Prostate gland (tissue), 2 donors: ENCODE measurements around the gene EEF1AKMT3.

Experiments used
- CTCF ChIP-seq, 4 experiments: fragments of 200-600 bp in 2 of 4; fragments of 450-650 bp in 2 of 4; sonication (generic) in 2 of 4; IDR thresholded peaks; 1 replicate in 3 of 4; 2 replicates in 1 of 4; pipeline ENCODE4 v1.5.1; 2016 to 2019; ENCODE audit warnings: antibody characterized with exemption in 4 of 4, mild to moderate bottlenecking in 2 of 4, moderate library complexity in 2 of 4
- POLR2A ChIP-seq: fragments of 450-650 bp; IDR thresholded peaks from one replicate; pipeline ENCODE4 v1.6.1; 2016; ENCODE audit warnings: antibody characterized with exemption, mild to moderate bottlenecking

- TF ChIP-seq CTCF (IDR thresholded peaks at IDR 0.05) (no peak), POLR2A (no peak)
Measured at GRCh38 chr12:57766464-57767304, 5.7 kb upstream of the EEF1AKMT3 start, which contains the start of gene CYP27B1.
